Pancreas (tissue), 10 donors: ENCODE measurements around the gene DOK5. TPM values are rescaled to one million over a fixed set of nuclear protein-coding genes. Genes with fewer than 3 reads are reported as not detected.
A peak's percentile ranks its signal among the peaks of the same experiment; 100 is the strongest.

Experiments
- ATAC-seq, 4 donors: fragments of 200-7000 bp; cut with Tn5 transposase; one replicate each; pipeline versions ENCODE4 v1.8.0 to v1.9.1; 2020; ENCODE audit warnings: mild to moderate bottlenecking in 4 of 4, moderate library complexity in 4 of 4
- DNase-seq, 6 donors: peaks; one replicate each; pipeline ENCODE4 v3.0.0-alpha.2; 2020
- FAIRE-seq: peaks from 2 replicates; lab custom pipeline; 2012; peaks lifted over from hg19 to GRCh38; lab: Jason Lieb, UNC
- H3K27ac ChIP-seq, 4 donors: fragments of 200-600 bp; sonication (generic); 1 replicate in 3 of 4; 2 replicates in 1 of 4; pipeline versions ENCODE4 v1.5.0 to v1.8.0; 2020
- H3K27me3 ChIP-seq, 4 donors: fragments of 200-600 bp; one replicate each; pipeline ENCODE4 v1.8.0; 2021
- H3K36me3 ChIP-seq, 3 donors: fragments of 200-600 bp; sonication (generic) in 1 of 3; one replicate each; pipeline versions ENCODE4 v1.5.0 to v1.8.0; 2020 to 2021
- H3K4me1 ChIP-seq, 3 donors: fragments of 200-600 bp; one replicate each; pipeline ENCODE4 v1.8.0; 2021
- H3K4me3 ChIP-seq, 4 donors: fragments of 200-600 bp; sonication (generic) in 2 of 4; one replicate each; pipeline versions ENCODE4 v1.5.0 to v1.8.0; 2020 to 2021
- H3K9me3 ChIP-seq, 4 donors: fragments of 200-600 bp; one replicate each; pipeline ENCODE4 v1.8.0; 2021
- WGBS, 2 donors: extraction: QIAGEN DNeasy Blood & Tissue Kit; methylation state at CpG; one replicate each; pipeline ENCODE4 v1.1.7; 2013; 5-methylcytosine and 5-hydroxymethylcytosine counted together
- intact Hi-C, 3 donors: fragments of 100-400 bp; cut with DNase I; formaldehyde crosslinking; loops; one replicate each; pipeline versions ENCODE4 v1.11.1 to v1.14.2; 2022
- polyA plus RNA-seq, 2 donors: library from polyadenylated mRNA; stranded (reverse); fragments of 200-250 nt; gene quantifications; one replicate each; pipeline ENCODE4 v1.2.3, GENCODE V29; 2013
- total RNA-seq, 6 donors: library from RNA; stranded (reverse); fragmentation: NEBNext Ultra II Directional in 4 of 6; extraction: Animal tissue kit (Norgen Biotek cat#: 25700) in 4 of 6; gene quantifications; one replicate each; pipeline versions ENCODE4 v1.2.1 to v1.2.4, GENCODE V29; 2021 to 2023
- TF ChIP-seq, protein P1 (sequence below), 4 donors: fragments of 200-600 bp; sonication (generic) in 3 of 4; IDR thresholded peaks; one replicate each; pipeline versions ENCODE4 v1.5.0 to v1.8.0; 2021; ENCODE audit warnings: antibody characterized with exemption in 4 of 4
- donor health status: healthy with polysubstance abuse.
- donor health status: DM: no; HTN: no; CAD: no; lungs with moderate emphysema.
- donor health status: DM: no; HTN: no; CAD: no.
- donor health status: control.
- donor health status: control.
- donor health status: Bipolar disorder and iron deficiency.
- donor health status: DM: yes; HTN: yes; CAD: no.
- donor health status: DM: no; HTN: no; CAD: no.
- donor health status: DM: no; HTN: no; CAD: no.
- donor health status: DM: yes; HTN: yes; CAD: no.

DOK5 gene
- total and polyA plus RNA-seq, 8 donors, result 0.24 to 1.2 (median 0.51) TPM

DNA sequence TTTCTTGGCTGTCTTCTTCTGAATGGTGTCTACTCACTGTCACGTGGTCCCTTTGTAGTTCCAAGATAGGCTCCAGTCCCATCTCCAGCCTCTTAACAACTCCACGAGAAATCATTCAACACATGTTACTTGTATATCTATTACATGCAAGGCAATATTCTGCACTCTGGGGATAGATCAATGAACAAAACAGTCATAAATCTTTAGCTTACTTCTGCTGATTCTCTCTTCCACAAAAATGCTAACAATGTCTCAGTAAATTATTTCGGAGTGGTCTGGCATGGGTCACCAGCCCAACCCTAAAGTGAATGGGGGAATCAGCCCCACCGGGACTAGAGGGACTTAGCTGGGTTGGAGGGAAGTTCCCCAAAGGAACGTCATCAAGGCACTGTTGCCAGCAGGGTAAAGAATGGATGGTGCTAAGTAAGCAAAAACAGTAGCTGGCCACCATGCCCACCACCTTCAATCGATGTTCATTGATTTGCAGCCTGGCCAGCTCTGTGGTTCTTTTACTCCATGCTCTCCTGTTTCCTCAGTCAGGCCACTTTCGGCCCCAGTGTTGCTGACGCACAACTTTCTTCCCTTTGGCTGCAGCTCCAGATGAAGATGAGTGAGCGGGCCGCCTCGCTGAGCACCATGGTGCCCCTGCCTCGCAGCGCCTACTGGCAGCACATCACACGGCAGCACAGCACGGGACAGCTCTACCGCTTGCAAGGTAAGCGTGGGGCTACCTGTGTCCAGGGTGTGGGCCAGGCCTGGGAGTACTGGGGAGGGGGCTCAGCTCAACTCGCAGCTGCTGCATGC, 167.7 kb downstream of the DOK5 start:
- FAIRE-seq, result no peak
- Histone ChIP-seq H3K27ac (no peak overlapping the region), H3K36me3 (no peaks in the 10 kb centered on the region), H3K27me3 (no peaks in the 10 kb centered on the region), H3K4me1 (peaks cover 3 to 12% (median 9%) of the 10 kb centered on the region in 3 donors), H3K9me3 (no peaks in the 10 kb centered on the region), H3K4me3 (no peak overlapping the region)
- DNase-seq, result peak in 1 of 6 donors; percentile 60
- WGBS, 2 donors, result 79 to 84% methylated on average over 18 of the region's 18 CpGs
- intact Hi-C loops, result no loop called here
- no peak for ATAC-seq
- TF ChIP-seq, protein P1, sequence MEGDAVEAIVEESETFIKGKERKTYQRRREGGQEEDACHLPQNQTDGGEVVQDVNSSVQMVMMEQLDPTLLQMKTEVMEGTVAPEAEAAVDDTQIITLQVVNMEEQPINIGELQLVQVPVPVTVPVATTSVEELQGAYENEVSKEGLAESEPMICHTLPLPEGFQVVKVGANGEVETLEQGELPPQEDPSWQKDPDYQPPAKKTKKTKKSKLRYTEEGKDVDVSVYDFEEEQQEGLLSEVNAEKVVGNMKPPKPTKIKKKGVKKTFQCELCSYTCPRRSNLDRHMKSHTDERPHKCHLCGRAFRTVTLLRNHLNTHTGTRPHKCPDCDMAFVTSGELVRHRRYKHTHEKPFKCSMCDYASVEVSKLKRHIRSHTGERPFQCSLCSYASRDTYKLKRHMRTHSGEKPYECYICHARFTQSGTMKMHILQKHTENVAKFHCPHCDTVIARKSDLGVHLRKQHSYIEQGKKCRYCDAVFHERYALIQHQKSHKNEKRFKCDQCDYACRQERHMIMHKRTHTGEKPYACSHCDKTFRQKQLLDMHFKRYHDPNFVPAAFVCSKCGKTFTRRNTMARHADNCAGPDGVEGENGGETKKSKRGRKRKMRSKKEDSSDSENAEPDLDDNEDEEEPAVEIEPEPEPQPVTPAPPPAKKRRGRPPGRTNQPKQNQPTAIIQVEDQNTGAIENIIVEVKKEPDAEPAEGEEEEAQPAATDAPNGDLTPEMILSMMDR (IDR thresholded peaks at IDR 0.05), result no peak

DNA sequence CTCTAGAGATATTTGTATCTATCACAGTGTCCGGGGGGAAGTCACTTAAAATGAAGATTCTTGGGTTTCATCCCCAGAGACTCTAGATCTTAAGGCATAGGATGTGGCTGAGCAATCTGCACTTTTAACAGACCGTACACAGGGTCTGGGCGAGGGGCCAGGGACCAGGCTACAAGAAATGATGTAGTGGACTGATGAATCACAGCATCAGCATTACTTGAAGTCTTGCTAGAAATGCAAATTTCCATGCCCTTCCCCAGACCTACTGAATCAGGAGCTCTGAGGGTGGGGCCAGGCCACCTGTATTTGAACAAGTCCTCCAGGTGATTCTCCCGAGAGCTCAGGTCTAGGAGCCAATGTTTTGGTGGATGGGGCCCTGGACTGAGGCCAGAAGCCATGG, 168.4 kb downstream of the DOK5 start:
- no peak for FAIRE-seq
- 64 to 77% methylated on average over 4 of the region's 4 CpGs for WGBS, 2 donors
- Histone ChIP-seq H3K27ac (no peak overlapping the region), H3K36me3 (no peaks in the 10 kb centered on the region), H3K27me3 (no peaks in the 10 kb centered on the region), H3K9me3 (no peaks in the 10 kb centered on the region), H3K4me3 (no peak overlapping the region), H3K4me1 (peaks cover 3 to 12% (median 9%) of the 10 kb centered on the region in 3 donors)
- ATAC-seq, result no peak
- intact Hi-C loops, result no loop called here
- TF ChIP-seq, protein P1 (IDR thresholded peaks at IDR 0.05), result no peak
- peak in 2 of 6 donors; percentile 17 to 62 for DNase-seq

DNA sequence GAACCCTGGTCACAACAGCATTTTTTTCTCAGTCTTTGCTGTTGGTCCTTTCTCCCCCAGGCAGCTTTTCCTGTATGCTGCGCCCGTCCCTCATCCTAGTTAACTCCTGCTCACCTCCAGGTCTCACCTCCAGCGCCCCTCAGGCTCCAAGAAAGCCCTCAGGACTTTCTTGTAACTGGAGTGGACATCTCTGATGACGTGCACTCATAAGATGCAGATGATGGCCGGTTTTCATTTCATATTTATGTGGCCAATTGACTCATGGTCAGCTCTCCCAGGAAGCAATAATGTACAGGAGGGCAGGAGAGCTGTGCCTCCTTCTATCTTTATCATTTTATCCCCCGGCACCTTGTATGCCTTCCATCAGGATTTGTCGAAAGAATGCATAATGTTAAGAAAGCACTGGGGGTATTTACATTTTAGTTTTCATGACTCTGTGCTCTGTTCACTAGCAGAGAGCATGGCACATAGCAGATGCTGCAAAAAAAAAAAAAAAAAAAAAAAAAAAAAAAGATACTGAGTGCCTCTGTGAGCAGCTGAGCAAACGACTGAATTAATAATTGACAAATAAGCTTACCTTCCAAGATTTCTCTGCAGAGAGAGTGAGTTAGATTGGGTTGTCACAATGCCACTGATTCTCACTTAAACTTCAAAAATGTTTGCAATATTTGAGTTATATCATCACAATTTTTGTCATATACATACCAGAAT, 170.2 kb downstream of the DOK5 start:
- WGBS, 2 donors, result 45 to 46% methylated on average over 8 of the region's 8 CpGs
- no peaks in the 10 kb centered on the region for H3K27me3 ChIP-seq
- DNase-seq (no peak), ATAC-seq (peak; percentile 85 to 89 (median 86)), FAIRE-seq (no peak)
- peaks cover 3 to 12% (median 9%) of the 10 kb centered on the region in 3 donors for H3K4me1 ChIP-seq
- no peak overlapping the region for H3K4me3 ChIP-seq
- H3K36me3 ChIP-seq, result no peaks in the 10 kb centered on the region
- intact Hi-C loops, result loop anchor here in 2 of 3 donors (5.0 kb wide), 2 partner anchors 423 to 543 kb away; no protein-coding TSS in a partner anchor
- peak overlapping the region in 1 of 4 donors; percentile 41 for H3K27ac ChIP-seq
- TF ChIP-seq, protein P1 (IDR thresholded peaks at IDR 0.05), result no peak
- H3K9me3 ChIP-seq, result no peaks in the 10 kb centered on the region

DNA sequence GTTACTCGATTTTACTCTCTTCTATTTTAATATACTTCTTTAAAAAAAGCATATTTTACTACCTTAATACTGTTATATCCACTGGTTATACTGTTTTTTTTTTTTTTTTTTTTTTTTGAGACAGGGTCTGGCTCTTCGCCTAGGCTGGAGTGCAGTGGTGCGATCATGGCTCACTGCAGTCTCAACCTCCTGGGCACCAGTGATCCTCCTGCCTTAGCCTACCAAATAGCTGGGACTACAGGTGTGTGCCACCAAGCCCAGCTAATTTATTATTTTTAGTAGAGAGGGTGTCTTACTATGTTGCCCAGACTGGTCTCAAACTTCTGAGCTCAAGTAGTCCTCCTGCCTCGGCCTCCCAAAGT, 170.7 kb downstream of the DOK5 start:
- 26% methylated on average over 4 of the region's 4 CpGs for WGBS, 2 donors
- Histone ChIP-seq H3K9me3 (no peaks in the 10 kb centered on the region), H3K27me3 (no peaks in the 10 kb centered on the region), H3K4me3 (no peak overlapping the region), H3K36me3 (no peaks in the 10 kb centered on the region), H3K4me1 (peaks cover 3 to 12% (median 9%) of the 10 kb centered on the region in 3 donors), H3K27ac (peak overlapping the region in 1 of 4 donors; percentile 41)
- FAIRE-seq (no peak), ATAC-seq (peak; percentile 67 to 75 (median 71)), DNase-seq (peak in 1 of 6 donors; percentile 28)
- TF ChIP-seq, protein P1 (IDR thresholded peaks at IDR 0.05), result no peak
- intact Hi-C loops, result loop anchor here in 2 of 3 donors (5.0 kb wide), 2 partner anchors 424 to 544 kb away; no protein-coding TSS in a partner anchor
